HCT116 (cell line): ENCODE results near the gene F11R. TPM values are rescaled to one million over a fixed set of nuclear protein-coding genes. Genes with fewer than 3 reads are reported as not detected.
"Not testable (repeated sequence)": the region's sequence is repeated elsewhere in the genome, so short reads cannot be mapped to it uniquely, and the experiment has no call there.

ENCODE experiments used
- ATAC-seq: fragments of 200-7000 bp; cut with Tn5 transposase; 2 replicates; pipeline ENCODE4 v1.9.1; 2020; ENCODE audit warnings: mild to moderate bottlenecking, moderate library complexity
- BruUV-seq: library from RNA; stranded (reverse); fragments of 400-500 nt; replicated peaks from 2 replicates; lab custom pipeline; 2021; lab: Mats Ljungman, UMichigan
- CTCF ChIA-PET: fragments of 300-600 bp; sonication (Branson Sonifier 250); formaldehyde crosslinking; loops from one replicate; lab custom pipeline; 2021; ENCODE audit warnings: antibody characterized with exemption; lab: Charles Lee
- POLR2A ChIA-PET: fragments of 300-600, 350-600 bp; sonication (Branson Sonifier 250); formaldehyde crosslinking; loops from one replicate; lab custom pipeline; 2021; ENCODE audit warnings: antibody characterized with exemption; lab: Charles Lee
- RAD21 ChIA-PET, 2 experiments: fragments of 300-600 bp; sonication (Branson Sonifier 250); formaldehyde crosslinking; loops; one replicate each; lab custom pipeline; 2023; ENCODE audit warnings: low total read pairs in 2 of 2; ENCODE audit not compliant: uncharacterized antibody in 2 of 2, unreplicated experiment in 2 of 2, low non-redundant PET in 1 of 2; lab: Charles Lee
- DNase-seq: peaks from one replicate; pipeline ENCODE4 v3.0.0-alpha.2; 2010; ENCODE audit warnings: low read depth, low spot score
- H2AFZ ChIP-seq: fragments of 200-600 bp; shearing (Covaris generic), sonication (generic); 2 replicates; pipeline ENCODE4 v1.6.1; 2017; ENCODE audit warnings: low read depth, mixed run types, mixed read lengths, antibody characterized with exemption, low read length; ENCODE audit not compliant: poor library complexity, severe bottlenecking
- H3K27ac ChIP-seq: 2 replicates; pipeline ENCODE4 v1.5.1; 2012; ENCODE audit warnings: low read depth, low read length
- H3K27me3 ChIP-seq: fragments of 200-600 bp; sonication (generic); 2 replicates; pipeline ENCODE4 v1.6.1; 2016; ENCODE audit warnings: mixed run types, low read length, mixed read lengths; ENCODE audit not compliant: insufficient read depth
- H3K36me3 ChIP-seq, 2 experiments: fragments of 200-500 bp in 1 of 2; fragments of 200-600 bp in 1 of 2; sonication (Bioruptor generic) in 1 of 2; sonication (generic) in 1 of 2; 2 replicates each; pipeline versions ENCODE4 v1.5.1 to v1.6.1; 2014 to 2016; ENCODE audit warnings: low read length in 2 of 2, inconsistent platforms in 1 of 2, mixed read lengths in 1 of 2, mixed run types in 1 of 2; ENCODE audit not compliant: insufficient read depth in 2 of 2, control insufficient read depth in 1 of 2
- H3K4me1 ChIP-seq, 2 experiments: fragments of 200-600 bp in 1 of 2; sonication (generic) in 1 of 2; 2 replicates each; pipeline versions ENCODE4 v1.5.1 to v1.6.1; 2012 to 2017; ENCODE audit warnings: low read length in 2 of 2, inconsistent platforms in 1 of 2, mild to moderate bottlenecking in 1 of 2, mixed read lengths in 1 of 2, mixed run types in 1 of 2, moderate library complexity in 1 of 2; ENCODE audit not compliant: insufficient read depth in 2 of 2, control insufficient read depth in 1 of 2
- H3K4me2 ChIP-seq: fragments of 200-600 bp; sonication (generic); 2 replicates; pipeline ENCODE4 v1.6.1; 2017; ENCODE audit warnings: mixed run types, low read length, mixed read lengths
- H3K4me3 ChIP-seq, 2 experiments: fragments of 200-600 bp in 1 of 2; sonication (generic) in 1 of 2; replicated peaks in 1 of 2; 2 replicates each; pipeline ENCODE4 v1.5.1; 2011 to 2016; ENCODE audit warnings: low read length in 2 of 2, control low read depth in 1 of 2, low read depth in 1 of 2, mild to moderate bottlenecking in 1 of 2, mixed read lengths in 1 of 2, mixed run types in 1 of 2
- H3K79me2 ChIP-seq: fragments of 200-600 bp; sonication (generic); 2 replicates; pipeline ENCODE4 v1.6.1; 2017; ENCODE audit warnings: mild to moderate bottlenecking, mixed run types, low read length, moderate library complexity, mixed read lengths; ENCODE audit not compliant: insufficient read depth
- H3K9ac ChIP-seq: fragments of 200-600 bp; sonication (generic); 2 replicates; pipeline ENCODE4 v1.6.1; 2016; ENCODE audit warnings: low read length, mixed read lengths
- H3K9me2 ChIP-seq: fragments of 200-600 bp; sonication (generic), shearing (Covaris generic); 2 replicates; pipeline ENCODE4 v1.6.1; 2017; ENCODE audit warnings: mixed run types, mild to moderate bottlenecking, moderate library complexity; ENCODE audit not compliant: insufficient read depth
- H3K9me3 ChIP-seq, 2 experiments: fragments of 200-500 bp in 1 of 2; fragments of 200-600 bp in 1 of 2; sonication (Bioruptor generic) in 1 of 2; sonication (generic) in 1 of 2; 2 replicates each; pipeline ENCODE4 v1.6.1; 2014 to 2017; ENCODE audit warnings: low read length in 2 of 2, mixed read lengths in 2 of 2, inconsistent platforms in 1 of 2, low read depth in 1 of 2, mild to moderate bottlenecking in 1 of 2, mixed run types in 1 of 2, moderate library complexity in 1 of 2; ENCODE audit not compliant: control insufficient read depth in 1 of 2, insufficient read depth in 1 of 2
- H4K20me1 ChIP-seq: fragments of 200-600 bp; sonication (generic), shearing (Covaris generic); 2 replicates; pipeline ENCODE4 v1.6.1; 2017; ENCODE audit warnings: mixed run types, mild to moderate bottlenecking, moderate library complexity; ENCODE audit not compliant: insufficient read depth
- CEBPB ChIP-seq: IDR thresholded peaks from 2 replicates; pipeline ENCODE4 v1.6.1; 2012; ENCODE audit warnings: low read depth
- ELF1 ChIP-seq: IDR thresholded peaks from 2 replicates; pipeline ENCODE4 v1.6.1; 2012; ENCODE audit warnings: low read depth, borderline replicate concordance
- EZH2phosphoT487 ChIP-seq: fragments of 200-600 bp; IDR thresholded peaks from 2 replicates; pipeline ENCODE4 v1.6.1; 2018; ENCODE audit warnings: antibody characterized with exemption, borderline replicate concordance
- JUND ChIP-seq: IDR thresholded peaks from 2 replicates; pipeline ENCODE4 v1.6.1; 2012
- POLR2AphosphoS5 ChIP-seq: IDR thresholded peaks from 2 replicates; pipeline ENCODE4 v1.6.1; 2011; ENCODE audit warnings: mild to moderate bottlenecking, low read depth, low read length, moderate library complexity
- SIN3A ChIP-seq: IDR thresholded peaks from 2 replicates; pipeline ENCODE4 v1.6.1; 2012; ENCODE audit warnings: low read depth
- SP1 ChIP-seq: IDR thresholded peaks from 2 replicates; pipeline ENCODE4 v1.6.1; 2012; ENCODE audit warnings: low read depth
- SRF ChIP-seq: IDR thresholded peaks from 2 replicates; pipeline ENCODE4 v1.6.1; 2012; ENCODE audit warnings: low read depth
- ZFX ChIP-seq: fragments of 450-650 bp; IDR thresholded peaks from 2 replicates; pipeline ENCODE4 v1.6.1; 2017
- intact Hi-C: fragments of 100-400 bp; cut with micrococcal nuclease; formaldehyde crosslinking; loops from 2 replicates; pipeline ENCODE4 v1.10.0; 2022
- total RNA-seq: library from RNA; stranded (reverse); gene quantifications from one replicate; pipeline ENCODE4 v1.2.1, GENCODE V29; 2021; ENCODE audit not compliant: unreplicated experiment

The F11R gene
- total RNA-seq, 1 experiment from 2014 or later, result 86.7 TPM

DNA sequence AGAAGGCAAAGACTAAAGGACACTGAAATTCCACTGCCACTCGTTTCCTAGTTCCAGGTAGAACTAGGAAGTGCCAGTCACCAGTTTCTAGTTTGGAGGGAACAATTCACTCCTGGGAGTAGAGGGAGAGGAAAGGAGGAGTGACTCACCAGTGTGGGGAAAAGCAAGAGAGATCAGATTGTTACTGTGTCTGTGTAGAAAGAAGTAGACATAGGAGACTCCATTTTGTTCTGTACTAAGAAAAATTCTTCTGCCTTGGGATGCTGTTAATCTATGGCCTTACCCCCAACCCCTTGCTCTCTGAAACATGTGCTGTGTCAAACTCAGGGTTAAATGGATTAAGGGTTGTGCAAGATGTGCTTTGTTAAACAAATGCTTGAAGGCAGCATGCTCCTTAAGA lies 4.3 kb downstream of the F11R start:
- Histone ChIP-seq H3K79me2 (peaks cover 80% of the 10 kb centered on the region), H4K20me1 (peaks cover 11% of the 10 kb centered on the region), H3K4me1 (peaks cover 6 to 41% of the 10 kb centered on the region in 2 experiments)
- H3K4me3 ChIP-seq, BruUV-seq, H3K27ac ChIP-seq, H3K9ac ChIP-seq, RAD21 ChIA-PET, intact Hi-C loops, H3K4me2 ChIP-seq, H3K36me3 ChIP-seq, DNase-seq, H3K9me2 ChIP-seq, H3K9me3 ChIP-seq, H3K27me3 ChIP-seq, ATAC-seq, H2AFZ ChIP-seq, CTCF ChIA-PET: not testable (repeated sequence)
- POLR2A ChIA-PET, result interaction anchor here (0.9 kb wide), 1 partner anchor 19 kb away, joined by 6 read pairs; no protein-coding TSS in a partner anchor

GRCh38 chr1:161013488-161014230 lies 7.3 kb downstream of the F11R start:
- no peaks in the 10 kb centered on the region for H3K27me3 ChIP-seq
- intact Hi-C loops, result no loop called here
- no peak for TF ChIP-seq SP1
- no peak for TF ChIP-seq SIN3A
- TF ChIP-seq ZFX, result no peak
- TF ChIP-seq POLR2AphosphoS5, result no peak
- TF ChIP-seq JUND, result no peak
- no peak for TF ChIP-seq SRF
- no peak for TF ChIP-seq EZH2phosphoT487
- no peak for TF ChIP-seq CEBPB
- TF ChIP-seq ELF1, result no peak
- H3K27ac ChIP-seq, result no peak overlapping the region
- H3K4me1 ChIP-seq, result peaks cover 0 to 17% of the 10 kb centered on the region in 2 experiments; a peak in 2 of 4 replicates
- H2AFZ ChIP-seq, result no peak overlapping the region
- H3K9me2 ChIP-seq, result no peaks in the 10 kb centered on the region
- ChIA-PET POLR2A (interaction anchor here (2.3 kb wide), 1 partner anchor 8 kb away, joined by 15 read pairs; the partner anchor contains the start of gene F11R), RAD21 (no interaction called here), CTCF (no interaction called here)
- no peak overlapping the region for H3K4me3 ChIP-seq
- no peaks in the 10 kb centered on the region for H3K9me3 ChIP-seq
- ATAC-seq (no peak), DNase-seq (no peak)
- no peak overlapping the region for H3K4me2 ChIP-seq
- BruUV-seq, result no TSS peak
- H3K9ac ChIP-seq, result no peak overlapping the region
- H4K20me1 ChIP-seq, result peaks cover 6% of the 10 kb centered on the region
- peaks cover 87% of the 10 kb centered on the region for H3K79me2 ChIP-seq
- peaks cover 0 to 2% of the 10 kb centered on the region in 2 experiments; a peak in 2 of 4 replicates for H3K36me3 ChIP-seq
